GM12872 (cell line): ENCODE data around the gene APH1B.

Experiments
- CTCF ChIP-seq: IDR thresholded peaks from 3 replicates; pipeline ENCODE4 v1.5.1; 2011; ENCODE audit warnings: low read depth, mild to moderate bottlenecking, low read length, moderate library complexity; ENCODE audit not compliant: insufficient read depth

APH1B gene

GRCh38 chr15:63350178-63350621, 72.8 kb downstream of the APH1B start:
- no peak for TF ChIP-seq CTCF

GRCh38 chr15:63351170-63351569, 73.8 kb downstream of the APH1B start:
- TF ChIP-seq CTCF: no peak

GRCh38 chr15:63352808-63353207, 75.4 kb downstream of the APH1B start:
- TF ChIP-seq CTCF: no peak

- no peak for TF ChIP-seq CTCF
Measured at GRCh38 chr15:63353261-63353660, 75.9 kb downstream of the APH1B start.

GRCh38 chr15:63353887-63354286, 76.5 kb downstream of the APH1B start:
- no peak for TF ChIP-seq CTCF

GRCh38 chr15:63354821-63355650, 77.6 kb downstream of the APH1B start:
- TF ChIP-seq CTCF: no peak

- TF ChIP-seq CTCF: no peak
Measured at GRCh38 chr15:63357061-63357460, 79.7 kb downstream of the APH1B start.
